ENCODE measurements around the gene TGM1. TPM values are rescaled to one million over a fixed set of nuclear protein-coding genes. Genes with fewer than 3 reads are reported as not detected.

Gene TGM1
- total and polyA plus RNA-seq, 4 donors: 0.28 to 1.5 (median 0.76) TPM

DNA sequence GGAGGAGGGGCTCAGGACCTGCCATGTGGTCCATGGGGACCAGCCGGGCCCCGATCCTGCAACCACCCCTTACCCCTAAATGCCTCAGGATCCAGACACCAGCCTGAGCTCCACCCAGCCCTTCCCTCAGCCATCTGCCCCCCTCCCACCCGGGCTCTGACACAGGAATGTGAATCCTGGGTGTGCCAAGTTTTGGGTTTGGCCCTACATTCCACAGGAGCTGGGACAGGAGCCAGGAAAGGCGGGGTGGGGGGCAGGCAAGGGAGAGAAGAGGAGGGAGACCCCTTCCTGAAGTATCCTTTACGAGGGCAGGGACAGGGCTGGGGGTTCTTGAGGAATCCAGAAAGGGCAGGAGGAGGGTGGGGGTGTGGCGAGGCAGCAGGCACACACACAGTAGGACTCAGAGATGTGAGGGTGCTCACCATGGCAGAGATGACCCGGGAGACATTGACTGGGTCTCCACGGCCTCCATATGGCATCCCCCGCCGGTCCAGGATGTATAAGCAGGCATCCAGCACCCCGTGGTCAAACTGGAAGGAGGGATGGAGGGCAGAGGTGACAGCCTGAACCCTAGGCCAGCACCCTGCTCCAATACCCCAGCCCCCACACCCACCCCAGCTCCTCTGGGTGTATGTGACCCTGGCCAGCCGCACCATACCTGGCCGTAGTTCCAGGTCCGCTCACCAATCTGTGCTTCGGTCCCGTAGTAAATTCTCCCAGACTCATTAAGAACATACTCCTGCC lies 3.5 kb downstream of the TGM1 start:
- Histone ChIP-seq H3K27ac (ENCODE audit: low read depth in 1 of 2, low read length in 2 of 2) (no peak overlapping the region), H3K4me1 (ENCODE audit: control insufficient read depth in 4 of 4, insufficient read depth in 4 of 4, low read length in 3 of 4) (no peaks in the 10 kb centered on the region), H3K36me3 (ENCODE audit: control insufficient read depth in 4 of 4, insufficient read depth in 3 of 4, low read depth in 1 of 4, low read length in 3 of 4) (peaks cover 0 to 9% (median 0%) of the 10 kb centered on the region in 4 donors), H3K9ac (ENCODE audit: low read depth in 1 of 2, low read length in 2 of 2) (no peak overlapping the region), H3K27me3 (ENCODE audit: control insufficient read depth in 4 of 4, insufficient read depth in 4 of 4, low read length in 3 of 4) (no peaks in the 10 kb centered on the region), H3K4me3 (ENCODE audit: low read depth in 1 of 3, low read length in 3 of 3) (no peak overlapping the region), H3K9me3 (ENCODE audit: control insufficient read depth in 4 of 4, low read length in 3 of 4) (no peaks in the 10 kb centered on the region)
- no peak for DNase-seq (ENCODE audit: low spot score)
- WGBS: 87% methylated on average over 16 of the region's 16 CpGs
- no peak for TF ChIP-seq NR2F2 (IDR thresholded peaks at IDR 0.05)
- no peak for TF ChIP-seq HNF4G (IDR thresholded peaks at IDR 0.05)
- TF ChIP-seq, protein P1, sequence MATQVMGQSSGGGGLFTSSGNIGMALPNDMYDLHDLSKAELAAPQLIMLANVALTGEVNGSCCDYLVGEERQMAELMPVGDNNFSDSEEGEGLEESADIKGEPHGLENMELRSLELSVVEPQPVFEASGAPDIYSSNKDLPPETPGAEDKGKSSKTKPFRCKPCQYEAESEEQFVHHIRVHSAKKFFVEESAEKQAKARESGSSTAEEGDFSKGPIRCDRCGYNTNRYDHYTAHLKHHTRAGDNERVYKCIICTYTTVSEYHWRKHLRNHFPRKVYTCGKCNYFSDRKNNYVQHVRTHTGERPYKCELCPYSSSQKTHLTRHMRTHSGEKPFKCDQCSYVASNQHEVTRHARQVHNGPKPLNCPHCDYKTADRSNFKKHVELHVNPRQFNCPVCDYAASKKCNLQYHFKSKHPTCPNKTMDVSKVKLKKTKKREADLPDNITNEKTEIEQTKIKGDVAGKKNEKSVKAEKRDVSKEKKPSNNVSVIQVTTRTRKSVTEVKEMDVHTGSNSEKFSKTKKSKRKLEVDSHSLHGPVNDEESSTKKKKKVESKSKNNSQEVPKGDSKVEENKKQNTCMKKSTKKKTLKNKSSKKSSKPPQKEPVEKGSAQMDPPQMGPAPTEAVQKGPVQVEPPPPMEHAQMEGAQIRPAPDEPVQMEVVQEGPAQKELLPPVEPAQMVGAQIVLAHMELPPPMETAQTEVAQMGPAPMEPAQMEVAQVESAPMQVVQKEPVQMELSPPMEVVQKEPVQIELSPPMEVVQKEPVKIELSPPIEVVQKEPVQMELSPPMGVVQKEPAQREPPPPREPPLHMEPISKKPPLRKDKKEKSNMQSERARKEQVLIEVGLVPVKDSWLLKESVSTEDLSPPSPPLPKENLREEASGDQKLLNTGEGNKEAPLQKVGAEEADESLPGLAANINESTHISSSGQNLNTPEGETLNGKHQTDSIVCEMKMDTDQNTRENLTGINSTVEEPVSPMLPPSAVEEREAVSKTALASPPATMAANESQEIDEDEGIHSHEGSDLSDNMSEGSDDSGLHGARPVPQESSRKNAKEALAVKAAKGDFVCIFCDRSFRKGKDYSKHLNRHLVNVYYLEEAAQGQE (IDR thresholded peaks at IDR 0.05): no peak
- TF ChIP-seq TAF1 (conservative IDR thresholded peaks at IDR 0.05): no peak
- no peak for TF ChIP-seq GABPA (IDR thresholded peaks at IDR 0.05 in 1 of 2, conservative IDR thresholded peaks at IDR 0.05 in 1 of 2)
- TF ChIP-seq, protein P2, sequence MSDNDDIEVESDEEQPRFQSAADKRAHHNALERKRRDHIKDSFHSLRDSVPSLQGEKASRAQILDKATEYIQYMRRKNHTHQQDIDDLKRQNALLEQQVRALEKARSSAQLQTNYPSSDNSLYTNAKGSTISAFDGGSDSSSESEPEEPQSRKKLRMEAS (IDR thresholded peaks at IDR 0.05): no peak
- no peak for TF ChIP-seq FOXA1 (IDR thresholded peaks at IDR 0.05)
- TF ChIP-seq EGR1 (IDR thresholded peaks at IDR 0.05; ENCODE audit: low read depth in 2 of 2): no peak
- no peak for TF ChIP-seq RAD21 (IDR thresholded peaks at IDR 0.05)
- TF ChIP-seq YY1 (IDR thresholded peaks at IDR 0.05): no peak
- TF ChIP-seq, protein P3, sequence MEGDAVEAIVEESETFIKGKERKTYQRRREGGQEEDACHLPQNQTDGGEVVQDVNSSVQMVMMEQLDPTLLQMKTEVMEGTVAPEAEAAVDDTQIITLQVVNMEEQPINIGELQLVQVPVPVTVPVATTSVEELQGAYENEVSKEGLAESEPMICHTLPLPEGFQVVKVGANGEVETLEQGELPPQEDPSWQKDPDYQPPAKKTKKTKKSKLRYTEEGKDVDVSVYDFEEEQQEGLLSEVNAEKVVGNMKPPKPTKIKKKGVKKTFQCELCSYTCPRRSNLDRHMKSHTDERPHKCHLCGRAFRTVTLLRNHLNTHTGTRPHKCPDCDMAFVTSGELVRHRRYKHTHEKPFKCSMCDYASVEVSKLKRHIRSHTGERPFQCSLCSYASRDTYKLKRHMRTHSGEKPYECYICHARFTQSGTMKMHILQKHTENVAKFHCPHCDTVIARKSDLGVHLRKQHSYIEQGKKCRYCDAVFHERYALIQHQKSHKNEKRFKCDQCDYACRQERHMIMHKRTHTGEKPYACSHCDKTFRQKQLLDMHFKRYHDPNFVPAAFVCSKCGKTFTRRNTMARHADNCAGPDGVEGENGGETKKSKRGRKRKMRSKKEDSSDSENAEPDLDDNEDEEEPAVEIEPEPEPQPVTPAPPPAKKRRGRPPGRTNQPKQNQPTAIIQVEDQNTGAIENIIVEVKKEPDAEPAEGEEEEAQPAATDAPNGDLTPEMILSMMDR (IDR thresholded peaks at IDR 0.05; ENCODE audit: low read depth, low read length, missing input control): no peak
- TF ChIP-seq HNF4A (conservative IDR thresholded peaks at IDR 0.05): no peak
- TF ChIP-seq, protein P4, sequence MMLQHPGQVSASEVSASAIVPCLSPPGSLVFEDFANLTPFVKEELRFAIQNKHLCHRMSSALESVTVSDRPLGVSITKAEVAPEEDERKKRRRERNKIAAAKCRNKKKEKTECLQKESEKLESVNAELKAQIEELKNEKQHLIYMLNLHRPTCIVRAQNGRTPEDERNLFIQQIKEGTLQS (IDR thresholded peaks at IDR 0.05): no peak
- TF ChIP-seq RXRA (IDR thresholded peaks at IDR 0.05): no peak
- no peak for TF ChIP-seq SP1 (IDR thresholded peaks at IDR 0.05)

DNA sequence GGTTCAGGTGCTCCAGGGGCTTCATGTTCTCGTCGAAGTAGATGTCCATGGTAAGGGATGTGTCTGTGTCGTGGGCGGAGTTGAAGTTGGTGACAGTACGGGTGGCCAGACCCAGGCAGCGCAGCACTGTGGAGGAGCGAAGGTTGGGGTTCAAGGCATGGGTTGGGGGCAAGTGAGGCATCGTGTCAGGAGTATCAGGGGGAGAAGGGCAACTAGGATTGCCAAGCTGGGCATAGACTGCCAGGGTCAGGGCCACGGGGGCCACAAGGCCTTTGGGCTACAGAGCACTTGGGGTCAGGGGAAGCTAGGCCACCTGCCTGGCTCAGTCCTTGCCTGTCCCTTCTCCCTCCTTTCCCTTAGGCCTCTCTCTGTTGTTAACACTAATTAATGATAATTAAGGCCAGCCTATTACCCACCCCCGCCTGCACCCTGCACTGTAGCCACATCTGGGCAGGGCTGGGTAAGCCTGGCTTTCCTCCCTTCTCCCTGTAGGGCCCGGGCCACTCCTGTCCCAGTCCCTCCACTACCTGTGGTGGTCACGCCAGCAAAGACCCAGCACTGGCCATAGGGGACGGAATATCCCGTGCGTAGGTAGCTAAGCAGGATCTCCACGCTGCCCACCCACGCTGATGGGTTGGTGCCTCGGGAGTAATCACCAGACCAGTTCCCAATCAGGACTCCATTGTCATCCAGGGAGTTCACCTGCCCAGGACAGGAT lies 4.3 kb downstream of the TGM1 start:
- TF ChIP-seq RAD21 (IDR thresholded peaks at IDR 0.05): no peak
- no peak for TF ChIP-seq FOXA2 (IDR thresholded peaks at IDR 0.05)
- TF ChIP-seq, protein P1 (IDR thresholded peaks at IDR 0.05): no peak
- no peak for TF ChIP-seq FOXA1 (IDR thresholded peaks at IDR 0.05)
- no peak for TF ChIP-seq NR2F2 (IDR thresholded peaks at IDR 0.05)
- no peak for TF ChIP-seq JUND (IDR thresholded peaks at IDR 0.05)
- no peak for TF ChIP-seq SP1 (IDR thresholded peaks at IDR 0.05)
- H3K4me1 ChIP-seq (ENCODE audit: control insufficient read depth in 4 of 4, insufficient read depth in 4 of 4, low read length in 3 of 4): no peaks in the 10 kb centered on the region
- DNase-seq (ENCODE audit: low spot score): no peak
- no peak overlapping the region for H3K4me3 ChIP-seq (ENCODE audit: low read depth in 1 of 3, low read length in 3 of 3)
- H3K9me3 ChIP-seq (ENCODE audit: control insufficient read depth in 4 of 4, low read length in 3 of 4): no peaks in the 10 kb centered on the region
- peaks cover 0 to 9% (median 1%) of the 10 kb centered on the region in 4 donors for H3K36me3 ChIP-seq (ENCODE audit: control insufficient read depth in 4 of 4, insufficient read depth in 3 of 4, low read depth in 1 of 4, low read length in 3 of 4)
- H3K27me3 ChIP-seq (ENCODE audit: control insufficient read depth in 4 of 4, insufficient read depth in 4 of 4, low read length in 3 of 4): no peaks in the 10 kb centered on the region
- 91% methylated on average over 18 of the region's 18 CpGs for WGBS
- H3K9ac ChIP-seq (ENCODE audit: low read depth in 1 of 2, low read length in 2 of 2): no peak overlapping the region
- no peak overlapping the region for H3K27ac ChIP-seq (ENCODE audit: low read depth in 1 of 2, low read length in 2 of 2)

Measured in liver (tissue), 9 donors.